NT2/D1 (cell line): ENCODE data around the gene TLCD1.

ENCODE experiments used
- DNase-seq: peaks from one replicate; pipeline ENCODE4 v3.0.0-alpha.2; 2011; ENCODE audit warnings: low read depth, low spot score
- H3K27me3 ChIP-seq: 2 replicates; pipeline ENCODE4 v1.6.0; 2011; ENCODE audit warnings: mild to moderate bottlenecking; ENCODE audit not compliant: insufficient read length, insufficient read depth
- H3K36me3 ChIP-seq: 2 replicates; pipeline ENCODE4 v1.6.1; 2011; ENCODE audit warnings: mild to moderate bottlenecking, low read length, mixed read lengths; ENCODE audit not compliant: insufficient read depth, insufficient read length
- H3K4me1 ChIP-seq: 2 replicates; pipeline ENCODE4 v1.5.1; 2011; ENCODE audit not compliant: insufficient read depth, insufficient read length
- H3K4me3 ChIP-seq: 2 replicates; pipeline ENCODE4 v1.5.1; 2011; ENCODE audit warnings: low read depth; ENCODE audit not compliant: insufficient read length
- H3K9ac ChIP-seq: 2 replicates; pipeline ENCODE4 v1.6.0; 2011; ENCODE audit warnings: low read depth; ENCODE audit not compliant: insufficient read length
- H3K9me3 ChIP-seq: 2 replicates; pipeline ENCODE4 v1.5.1; 2011; ENCODE audit warnings: mild to moderate bottlenecking, low read length; ENCODE audit not compliant: insufficient read depth
- SUZ12 ChIP-seq: IDR thresholded peaks from 2 replicates; pipeline ENCODE4 v1.6.1; 2011; ENCODE audit not compliant: insufficient read length, insufficient read depth; ENCODE audit errors: extremely low read depth
- YY1 ChIP-seq: IDR thresholded peaks from 2 replicates; pipeline ENCODE4 v1.6.1; 2011; ENCODE audit not compliant: insufficient read length, insufficient read depth
- ZNF274 ChIP-seq: IDR thresholded peaks from 2 replicates; pipeline ENCODE4 v1.6.1; 2011; ENCODE audit warnings: mild to moderate bottlenecking, low read depth, low read length

Gene TLCD1

DNA sequence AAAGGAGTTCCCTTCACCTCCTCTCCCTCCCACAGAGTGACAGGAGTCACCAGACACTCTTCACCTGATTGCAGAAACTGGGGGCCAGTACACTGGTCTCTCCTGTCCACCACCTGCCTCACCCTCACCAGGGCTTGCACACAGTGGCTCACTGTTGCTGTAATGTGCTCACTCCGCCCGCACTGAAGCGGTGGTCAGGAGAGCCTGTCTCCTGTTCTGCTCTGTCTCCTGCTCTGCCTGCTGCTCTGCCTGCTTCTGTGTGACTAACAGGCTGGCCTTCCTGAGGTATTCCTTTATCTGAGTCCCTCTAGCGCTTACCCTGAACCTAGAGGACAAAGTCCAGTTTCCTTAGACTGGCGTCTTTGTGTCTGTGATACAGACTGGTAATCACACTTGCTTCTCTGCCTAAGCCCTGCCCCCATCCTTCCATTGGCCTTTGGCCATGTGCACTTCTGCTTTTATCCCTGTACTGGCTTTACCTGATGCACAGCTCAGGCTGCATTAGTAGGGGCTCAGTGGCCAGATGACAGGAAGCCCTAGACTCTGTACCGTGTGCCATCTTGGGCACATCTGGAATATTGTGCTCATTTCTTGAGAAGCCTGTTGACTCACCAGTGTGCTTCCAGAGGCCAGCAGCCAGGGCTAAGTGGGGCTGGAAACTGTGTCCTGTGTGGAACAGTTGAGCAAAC lies 27.6 kb downstream of the TLCD1 start:
- no peak overlapping the region for H3K9ac ChIP-seq
- no peaks in the 10 kb centered on the region for H3K9me3 ChIP-seq
- TF ChIP-seq ZNF274: no peak
- peaks cover 97% of the 10 kb centered on the region for H3K36me3 ChIP-seq
- peaks cover 20% of the 10 kb centered on the region for H3K4me1 ChIP-seq
- no peak for DNase-seq
- H3K4me3 ChIP-seq: no peak overlapping the region
- no peaks in the 10 kb centered on the region for H3K27me3 ChIP-seq

DNA sequence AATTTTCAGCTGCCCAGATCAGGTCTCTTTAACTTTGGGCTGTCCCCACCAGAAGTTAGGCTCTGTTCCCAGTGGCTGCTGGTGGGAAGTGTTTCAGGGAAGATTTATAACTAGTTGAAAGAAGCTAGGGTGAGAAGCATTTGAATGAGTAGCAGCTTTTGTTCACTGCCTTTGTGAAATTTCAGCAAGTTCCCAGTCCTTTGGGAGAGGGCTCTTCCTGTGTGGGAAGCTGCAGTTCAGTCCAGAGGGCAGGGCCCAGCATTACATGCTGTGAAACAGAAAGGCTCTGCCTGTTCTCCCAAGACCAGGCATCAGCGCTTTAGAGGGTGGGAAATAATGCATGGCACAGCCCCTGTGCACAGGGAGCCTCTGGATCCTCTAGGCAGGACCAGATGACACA lies 32.2 kb downstream of the TLCD1 start:
- H3K9ac ChIP-seq: no peak overlapping the region
- H3K27me3 ChIP-seq: no peaks in the 10 kb centered on the region
- H3K4me1 ChIP-seq: no peaks in the 10 kb centered on the region
- DNase-seq: no peak
- H3K9me3 ChIP-seq: no peaks in the 10 kb centered on the region
- peaks cover 90% of the 10 kb centered on the region for H3K36me3 ChIP-seq
- no peak overlapping the region for H3K4me3 ChIP-seq
- TF ChIP-seq SUZ12 (no peak), YY1 (no peak), ZNF274 (no peak)

DNA sequence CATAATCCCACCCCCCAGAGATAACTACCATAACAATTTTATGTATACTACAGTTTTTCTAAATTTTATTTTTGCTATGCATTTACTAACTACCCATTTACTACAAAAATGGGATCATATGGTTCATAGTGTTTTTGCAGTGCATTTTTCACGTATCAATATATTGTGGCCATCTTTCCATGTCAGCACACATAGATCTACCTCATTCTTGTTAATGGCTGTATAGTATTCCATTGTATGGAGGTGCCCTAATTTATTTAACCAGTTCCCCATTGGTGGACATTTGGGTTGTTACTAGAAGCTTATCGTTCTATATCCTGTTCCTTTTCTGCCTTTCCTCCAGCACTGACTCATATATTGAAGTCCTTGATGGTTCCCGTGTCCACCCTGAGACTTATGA lies 37.0 kb downstream of the TLCD1 start:
- TF ChIP-seq ZNF274 (no peak), SUZ12 (no peak), YY1 (no peak)
- Histone ChIP-seq H3K9ac (no peak overlapping the region), H3K27me3 (no peaks in the 10 kb centered on the region), H3K4me3 (no peak overlapping the region), H3K4me1 (no peaks in the 10 kb centered on the region), H3K9me3 (no peaks in the 10 kb centered on the region), H3K36me3 (peaks cover 92% of the 10 kb centered on the region)
- DNase-seq: no peak

DNA sequence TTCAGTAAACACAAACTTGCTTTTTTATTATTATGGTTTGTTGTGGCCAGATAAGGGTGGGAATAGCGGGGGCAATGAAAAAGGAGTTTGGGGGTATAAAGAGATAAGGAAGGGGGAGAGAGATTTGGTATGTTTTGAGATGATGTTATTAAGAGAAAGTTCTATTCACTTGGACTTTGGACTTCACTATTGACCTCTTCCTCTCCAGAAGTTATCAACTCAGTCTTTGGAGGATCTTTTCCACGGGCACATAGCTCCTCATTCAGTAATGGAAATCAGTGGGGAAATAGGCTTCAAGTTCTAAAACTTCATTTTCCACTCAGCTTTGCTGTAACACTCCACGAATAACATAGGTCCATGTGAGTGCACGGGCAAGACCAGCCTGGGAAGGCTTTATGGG lies 37.6 kb downstream of the TLCD1 start:
- Histone ChIP-seq H3K9me3 (no peaks in the 10 kb centered on the region), H3K27me3 (no peaks in the 10 kb centered on the region), H3K36me3 (peaks cover 91% of the 10 kb centered on the region), H3K4me1 (no peaks in the 10 kb centered on the region), H3K4me3 (no peak overlapping the region), H3K9ac (no peak overlapping the region)
- DNase-seq: no peak
- TF ChIP-seq SUZ12 (no peak), YY1 (no peak), ZNF274 (no peak)

DNA sequence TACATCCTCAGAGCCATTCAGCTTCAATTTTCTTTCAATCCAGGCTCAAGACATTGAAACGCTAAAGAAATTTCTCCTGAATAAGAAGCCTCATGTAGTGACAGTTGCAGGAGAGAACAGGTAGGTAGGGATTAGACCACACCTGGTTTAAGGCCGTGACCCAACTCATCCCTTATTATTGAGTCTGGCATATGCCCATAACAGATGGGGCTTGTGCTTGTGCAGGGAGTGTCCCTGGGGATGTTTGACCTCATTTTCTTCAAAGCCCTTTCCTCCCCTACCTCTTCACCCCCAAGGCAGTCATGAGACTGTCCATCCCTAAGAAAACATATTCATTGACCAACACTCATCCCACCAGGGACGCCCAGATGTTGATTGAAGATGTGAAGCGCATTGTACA lies 39.7 kb downstream of the TLCD1 start:
- TF ChIP-seq SUZ12 (no peak), YY1 (no peak), ZNF274 (no peak)
- H3K9me3 ChIP-seq: no peaks in the 10 kb centered on the region
- H3K4me1 ChIP-seq: no peaks in the 10 kb centered on the region
- H3K36me3 ChIP-seq: peaks cover 98% of the 10 kb centered on the region
- no peak overlapping the region for H3K9ac ChIP-seq
- no peaks in the 10 kb centered on the region for H3K27me3 ChIP-seq
- no peak overlapping the region for H3K4me3 ChIP-seq
- DNase-seq: no peak

DNA sequence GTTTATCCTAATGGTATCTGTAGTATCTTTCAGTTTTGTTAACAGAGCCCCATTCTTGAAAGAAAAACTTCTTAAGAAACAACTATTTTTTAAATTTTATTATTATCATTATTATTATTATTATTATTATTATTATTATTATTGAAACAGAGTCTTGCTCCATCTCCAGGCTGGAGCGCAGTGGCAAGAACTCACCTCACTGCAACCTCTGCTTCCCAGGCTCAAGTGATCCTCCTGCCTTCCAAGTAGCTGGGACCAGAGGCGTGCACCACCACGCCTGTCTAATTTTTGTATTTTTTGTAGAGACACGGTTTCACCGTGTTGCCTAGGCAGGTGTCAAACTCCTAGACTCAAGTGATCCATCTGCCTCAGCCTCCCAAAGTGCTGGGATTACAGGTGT lies 40.7 kb downstream of the TLCD1 start:
- H3K36me3 ChIP-seq: peaks cover 98% of the 10 kb centered on the region
- H3K4me1 ChIP-seq: no peaks in the 10 kb centered on the region
- DNase-seq: no peak
- H3K9ac ChIP-seq: no peak overlapping the region
- H3K4me3 ChIP-seq: no peak overlapping the region
- no peak for TF ChIP-seq SUZ12
- no peak for TF ChIP-seq ZNF274
- no peaks in the 10 kb centered on the region for H3K27me3 ChIP-seq
- no peaks in the 10 kb centered on the region for H3K9me3 ChIP-seq

DNA sequence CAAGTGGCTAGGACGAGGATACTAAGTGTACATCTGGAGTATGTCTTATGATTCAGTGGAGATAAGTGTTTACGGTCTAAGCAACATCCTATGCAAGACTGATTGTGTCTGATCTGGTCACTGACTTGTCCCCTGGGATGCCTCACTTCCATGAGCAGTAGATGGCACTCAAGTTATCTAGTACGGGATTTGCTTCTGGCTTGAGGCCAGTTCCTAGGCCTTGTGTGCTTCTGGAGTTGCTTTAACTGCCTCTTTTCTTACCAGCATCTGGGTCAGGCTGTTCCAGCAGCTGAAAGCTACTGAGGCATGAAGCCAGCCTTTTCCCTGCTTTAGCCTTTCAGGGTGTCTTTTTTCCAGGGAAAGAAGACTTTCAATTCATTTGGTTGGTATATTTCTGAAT lies 41.1 kb downstream of the TLCD1 start:
- Histone ChIP-seq H3K36me3 (peaks cover 94% of the 10 kb centered on the region), H3K9me3 (no peaks in the 10 kb centered on the region), H3K4me1 (no peaks in the 10 kb centered on the region), H3K27me3 (no peaks in the 10 kb centered on the region), H3K4me3 (no peak overlapping the region), H3K9ac (no peak overlapping the region)
- DNase-seq: no peak
- TF ChIP-seq YY1: no peak
- no peak for TF ChIP-seq SUZ12
- TF ChIP-seq ZNF274: no peak

DNA sequence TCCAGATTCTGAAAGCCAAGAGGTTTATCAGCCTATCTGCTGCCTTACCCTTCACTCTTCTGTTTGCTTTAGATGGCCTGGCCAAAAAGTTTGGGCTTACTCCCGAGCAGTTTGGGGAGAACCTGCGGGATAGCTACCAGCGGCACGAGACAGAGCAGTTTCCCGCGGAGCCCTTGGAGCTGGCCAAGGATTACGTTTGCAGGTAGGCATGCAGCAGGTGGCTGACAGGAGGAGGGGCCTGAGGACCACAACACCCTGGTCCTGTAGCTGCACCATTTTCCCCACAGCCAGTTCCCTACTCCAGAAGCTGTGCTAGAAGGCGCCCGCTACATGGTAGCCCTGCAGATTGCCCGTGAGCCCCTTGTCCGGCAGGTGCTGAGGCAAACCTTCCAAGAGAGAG lies 43.4 kb downstream of the TLCD1 start:
- H3K4me3 ChIP-seq: no peak overlapping the region
- H3K9ac ChIP-seq: no peak overlapping the region
- DNase-seq: no peak
- H3K9me3 ChIP-seq: no peaks in the 10 kb centered on the region
- no peak for TF ChIP-seq YY1
- no peak for TF ChIP-seq ZNF274
- TF ChIP-seq SUZ12: no peak
- peaks cover 84% of the 10 kb centered on the region for H3K36me3 ChIP-seq
- H3K4me1 ChIP-seq: no peaks in the 10 kb centered on the region
- H3K27me3 ChIP-seq: no peaks in the 10 kb centered on the region
